HG03460 (cell line): ENCODE data around the gene E4F1.
"Not testable (repeated sequence)": the region's sequence is repeated elsewhere in the genome, so short reads cannot be mapped to it uniquely, and the experiment has no call there.

ENCODE experiments used
- ATAC-seq: cut with Tn5 transposase; IDR thresholded peaks from one replicate; pipeline ENCODE4 v1.9.1; 2021; ENCODE audit not compliant: unreplicated experiment

E4F1 gene

DNA sequence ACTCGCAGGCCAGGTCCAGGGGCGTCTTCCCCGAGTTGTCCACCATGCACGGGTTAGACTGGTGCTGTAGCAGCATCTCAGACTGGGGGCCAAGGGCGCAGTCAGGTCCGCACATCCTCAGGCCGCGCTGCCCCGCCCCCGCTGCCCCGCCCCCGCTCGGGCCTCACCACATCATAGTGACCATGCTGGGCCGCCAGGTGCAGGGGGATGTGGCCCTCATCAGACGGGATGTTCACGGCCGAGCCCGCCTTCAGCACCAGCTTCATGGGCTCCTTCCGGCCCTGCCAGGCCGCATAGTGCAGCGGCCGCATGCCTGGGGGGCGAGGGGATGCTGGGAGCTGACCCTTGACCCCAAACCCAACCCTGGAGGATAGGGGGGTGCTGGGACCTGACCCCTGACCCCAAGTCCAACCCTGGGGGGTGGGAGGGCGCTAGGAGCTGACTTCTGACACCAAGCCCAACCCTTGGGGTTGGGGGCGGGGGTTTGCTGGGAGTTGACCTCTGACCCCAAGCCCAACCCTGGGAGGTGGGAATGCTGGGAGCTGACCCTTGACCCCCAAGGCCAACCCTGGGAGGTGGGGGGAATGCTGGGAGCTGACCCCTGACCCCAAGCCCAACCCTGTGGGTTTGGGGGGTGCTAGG lies 34.0 kb upstream of the E4F1 start:
- ATAC-seq = no peak

DNA sequence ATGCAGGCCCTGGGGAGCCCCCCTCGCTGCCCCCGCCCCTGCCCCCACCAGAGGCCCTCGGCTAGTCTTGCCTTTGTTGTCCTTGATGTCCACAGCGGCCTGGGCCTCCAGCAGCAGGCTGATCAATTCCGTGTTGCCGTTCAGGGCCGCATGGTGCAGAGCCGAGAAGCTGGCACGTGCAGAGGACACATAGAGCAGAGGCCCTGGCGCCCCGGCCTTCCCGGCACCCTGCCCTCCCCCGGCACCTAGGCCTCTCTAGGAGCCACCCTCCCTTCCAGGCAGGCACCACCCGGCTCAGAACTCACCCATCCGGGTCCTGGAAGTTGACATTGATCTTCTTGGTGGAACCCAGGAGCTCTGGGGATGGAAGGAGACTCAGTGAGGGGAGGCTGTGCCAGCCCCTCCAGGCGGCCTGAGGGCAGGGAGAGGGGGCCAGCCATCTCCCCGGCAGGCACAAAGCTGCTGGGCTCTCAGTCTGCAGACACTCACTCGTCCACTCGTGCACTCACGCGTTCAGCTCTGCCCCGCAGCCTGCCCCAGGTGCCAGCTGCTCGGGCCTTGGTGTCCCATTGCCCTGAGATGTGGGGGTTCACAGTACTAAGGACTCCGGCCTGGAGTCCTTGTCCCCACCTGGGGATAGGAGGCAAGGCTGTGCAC lies 33.3 kb upstream of the E4F1 start:
- no peak for ATAC-seq

DNA sequence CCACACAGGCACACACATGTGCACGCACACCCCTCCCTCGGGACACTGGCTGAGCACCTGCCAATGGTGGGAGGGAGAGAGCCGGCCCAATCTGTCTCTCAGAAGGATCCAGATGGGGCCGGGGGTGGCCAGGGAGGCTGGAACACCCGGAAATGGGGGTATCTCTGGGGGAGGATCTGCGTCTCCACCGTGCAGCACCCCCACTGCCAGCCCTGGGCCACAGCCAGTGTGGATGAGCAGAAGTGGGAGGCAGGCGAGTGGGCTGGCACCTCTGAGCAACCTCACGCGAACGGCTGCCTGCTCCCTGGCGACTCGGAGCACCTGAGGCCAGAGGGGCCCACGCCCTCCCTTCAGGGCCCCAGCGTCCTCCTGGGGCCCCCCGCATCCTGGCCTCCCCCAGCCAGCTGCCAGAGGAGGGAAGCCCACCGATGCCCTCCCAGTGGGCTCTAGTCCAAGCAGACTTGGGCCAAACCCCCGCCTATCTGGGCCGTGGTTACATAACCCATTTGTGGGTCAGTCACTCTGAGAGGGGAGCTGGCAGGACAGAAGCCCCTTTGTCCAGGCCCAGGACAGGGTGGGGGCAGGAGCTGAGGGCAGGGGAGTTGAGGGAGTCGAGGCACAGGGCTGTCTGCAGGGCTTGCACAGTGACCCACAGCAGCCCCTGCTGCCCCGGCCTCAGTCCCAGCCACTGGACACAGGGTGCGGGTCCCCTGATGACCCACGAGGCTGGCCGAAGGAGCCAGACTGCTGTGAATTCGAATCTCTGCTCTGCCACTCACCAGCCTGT lies 32.5 kb upstream of the E4F1 start:
- ATAC-seq = no peak

DNA sequence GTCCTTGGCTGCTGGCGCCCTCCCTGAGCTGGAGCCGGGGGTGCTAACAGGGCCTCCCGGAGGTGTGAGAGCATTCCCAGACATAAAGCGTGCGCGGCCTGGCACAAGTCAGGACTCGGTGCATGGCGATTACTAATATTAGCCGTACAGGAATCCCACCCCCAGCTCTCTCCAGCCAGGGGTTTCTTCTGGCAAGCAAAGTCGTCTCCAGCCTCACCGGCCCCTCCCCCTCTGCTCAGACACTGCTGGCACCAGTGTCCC lies 32.0 kb upstream of the E4F1 start:
- no peak for ATAC-seq

DNA sequence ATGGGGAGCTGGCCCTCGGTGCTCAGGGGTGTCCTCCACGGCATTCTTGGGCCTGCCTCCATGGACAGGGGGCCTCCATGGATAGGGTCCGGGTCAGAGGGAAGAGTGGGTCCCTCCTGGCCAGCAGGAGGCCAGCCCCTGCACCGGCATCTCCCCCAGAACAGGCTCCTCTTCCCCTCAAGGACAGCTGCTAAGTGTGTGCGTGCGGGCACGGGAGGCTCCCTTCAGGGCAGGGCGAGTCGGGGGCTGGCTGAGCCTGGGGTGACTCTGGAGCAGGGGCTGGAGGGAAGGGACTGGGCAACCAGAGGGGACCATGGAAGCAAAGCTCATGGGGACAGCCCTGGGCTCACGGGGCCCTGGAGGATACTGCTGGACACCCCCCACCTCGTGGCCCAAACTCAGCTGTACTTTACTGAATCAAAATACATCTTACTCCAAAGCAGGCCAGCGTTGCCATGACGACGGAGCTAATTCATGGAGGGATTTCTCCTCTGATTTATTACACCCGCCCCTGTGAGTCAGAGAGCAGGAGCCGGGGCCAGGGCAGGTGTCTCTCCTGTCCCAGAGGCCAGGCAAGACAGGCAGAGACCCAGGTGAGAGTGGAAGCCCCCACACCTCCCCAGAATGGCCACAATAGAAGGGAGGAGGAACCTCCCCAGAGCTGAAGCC lies 29.1 kb upstream of the E4F1 start:
- no peak for ATAC-seq

DNA sequence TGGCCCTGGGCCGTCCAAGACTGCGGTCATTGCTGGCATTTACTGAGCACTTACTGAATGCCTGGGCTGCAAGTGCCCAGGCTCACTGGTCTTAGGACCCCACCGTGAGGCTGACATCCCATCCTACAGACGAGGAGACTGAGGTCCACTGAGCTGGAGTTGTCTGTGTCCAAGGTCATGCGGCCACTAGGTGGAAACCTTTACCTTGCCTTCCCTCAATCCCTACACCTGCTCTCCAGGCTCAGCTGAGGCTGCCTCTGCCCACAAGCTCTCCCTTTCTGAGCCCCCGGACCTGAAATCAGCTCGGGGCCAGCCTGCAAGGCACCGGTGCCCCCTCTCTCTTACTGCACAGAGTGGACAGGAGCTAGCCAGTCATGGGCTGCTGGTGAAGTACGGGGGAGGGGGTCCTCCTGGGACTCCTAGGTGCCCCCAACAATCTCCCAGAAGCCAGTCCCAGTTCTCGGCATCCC lies 28.5 kb upstream of the E4F1 start:
- no peak for ATAC-seq

DNA sequence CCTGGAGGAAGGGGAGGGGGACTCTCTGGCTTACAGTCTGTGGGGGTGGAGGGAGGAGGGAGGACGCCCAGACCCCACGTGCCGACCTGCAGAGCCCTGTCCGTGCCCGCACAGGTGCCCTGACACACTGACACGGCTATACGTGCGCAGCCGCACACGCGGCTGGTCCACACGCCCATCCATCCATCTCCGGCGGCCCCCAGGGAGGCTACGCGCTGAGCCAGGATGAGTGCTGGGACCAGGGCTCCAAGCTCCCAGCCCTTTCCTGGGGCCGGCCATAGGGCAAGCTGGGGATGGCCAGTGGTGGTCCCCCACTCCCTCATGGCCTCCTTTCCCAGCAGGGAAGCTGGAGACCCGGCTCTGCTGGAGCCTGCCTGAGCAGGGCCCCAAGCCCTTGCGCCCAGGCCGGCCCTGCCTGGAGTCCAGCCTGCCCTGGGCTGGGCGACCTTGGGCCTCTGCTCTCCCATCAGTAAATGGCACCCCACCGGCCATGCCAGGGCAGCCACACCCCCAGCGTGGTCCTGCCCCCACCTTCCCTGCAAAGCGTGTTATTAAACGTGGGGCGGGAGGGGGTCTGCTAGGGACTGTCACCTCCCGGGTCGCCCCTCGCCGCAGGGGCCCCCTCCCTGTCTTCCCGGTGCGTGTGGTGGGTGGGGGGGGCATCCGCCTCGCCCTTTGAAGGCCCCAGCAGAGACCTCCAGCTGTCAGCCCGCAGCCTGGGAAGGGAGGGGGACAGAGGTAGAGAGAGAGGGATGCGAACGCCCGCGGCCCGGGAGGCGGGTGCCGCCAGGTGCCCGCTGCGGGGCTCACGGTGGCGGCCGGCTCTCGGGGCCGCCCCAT lies 27.8 kb upstream of the E4F1 start:
- no peak for ATAC-seq

DNA sequence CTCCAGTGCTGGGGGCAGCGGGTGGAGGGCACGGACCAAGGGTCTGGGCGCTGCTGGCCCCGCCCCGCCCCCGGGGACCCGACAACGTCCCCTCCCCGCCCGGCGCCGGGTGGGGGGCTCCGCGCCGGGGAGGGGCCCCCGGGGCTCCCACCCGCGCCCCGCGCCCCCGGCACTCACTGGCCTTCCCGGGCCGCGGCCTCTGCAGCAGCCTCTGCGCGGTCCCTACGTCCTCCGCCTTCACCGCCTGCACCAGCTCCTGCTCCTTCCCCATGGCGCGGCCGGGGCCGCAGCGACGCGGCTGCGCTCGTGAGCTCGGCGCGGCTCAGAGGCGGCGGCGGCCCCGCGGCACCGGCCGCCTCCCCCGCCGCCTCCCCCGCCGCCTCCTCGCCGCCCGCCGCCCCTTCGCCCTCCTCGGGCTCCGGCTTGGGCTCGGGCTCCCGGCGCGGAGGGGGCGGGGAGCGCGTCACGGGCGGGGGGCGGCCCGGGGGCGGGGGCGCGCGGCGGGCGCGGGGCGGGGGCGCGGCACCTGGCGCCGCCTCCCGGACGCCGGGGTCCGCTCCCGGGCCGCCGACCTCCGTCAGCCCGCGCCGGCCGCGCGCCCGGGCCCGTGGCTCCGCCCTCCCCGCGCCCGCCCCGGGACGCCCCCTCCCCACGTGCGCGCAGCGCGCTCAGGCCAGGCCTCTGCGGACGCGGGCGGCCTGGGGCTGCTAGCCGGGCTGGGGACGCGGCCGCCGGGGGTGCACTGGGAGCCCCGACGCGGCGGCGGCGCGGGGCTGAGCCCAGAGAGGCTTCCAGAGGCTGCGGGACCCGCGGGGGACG lies 27.0 kb upstream of the E4F1 start, which contains the start of gene CASKIN1:
CASKIN1 (minus strand) TSS at position 444 of the 819 bp plus-strand sequence; CDS start at position 271, 173 bp downstream.
- no peak for ATAC-seq

DNA sequence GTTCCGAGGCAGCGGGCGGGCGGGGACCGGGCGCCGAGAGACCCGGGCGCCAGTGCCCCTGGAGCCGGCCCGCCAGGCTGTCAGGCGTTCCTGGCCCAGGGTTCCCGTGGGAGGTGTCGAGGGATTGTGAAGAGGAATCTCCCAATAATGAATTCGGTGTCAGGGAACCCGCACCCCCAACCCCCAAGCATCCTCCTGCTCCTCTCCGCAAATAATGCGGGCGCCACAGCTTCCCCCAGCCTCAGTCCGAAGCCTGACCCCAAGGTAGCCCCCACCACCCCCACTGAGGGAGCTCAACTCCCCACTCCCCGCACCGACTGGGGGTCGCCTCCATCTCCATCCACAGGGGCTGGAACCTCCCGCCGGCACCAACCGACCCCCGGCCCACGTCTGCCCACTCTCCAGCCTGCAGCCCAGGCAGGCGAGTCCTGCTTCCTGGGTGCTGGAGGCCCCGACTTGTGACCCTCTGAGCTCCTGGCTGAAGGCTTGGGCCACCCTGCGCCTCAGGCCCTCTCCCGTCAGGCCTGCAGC lies 26.3 kb upstream of the E4F1 start:
- no peak for ATAC-seq

DNA sequence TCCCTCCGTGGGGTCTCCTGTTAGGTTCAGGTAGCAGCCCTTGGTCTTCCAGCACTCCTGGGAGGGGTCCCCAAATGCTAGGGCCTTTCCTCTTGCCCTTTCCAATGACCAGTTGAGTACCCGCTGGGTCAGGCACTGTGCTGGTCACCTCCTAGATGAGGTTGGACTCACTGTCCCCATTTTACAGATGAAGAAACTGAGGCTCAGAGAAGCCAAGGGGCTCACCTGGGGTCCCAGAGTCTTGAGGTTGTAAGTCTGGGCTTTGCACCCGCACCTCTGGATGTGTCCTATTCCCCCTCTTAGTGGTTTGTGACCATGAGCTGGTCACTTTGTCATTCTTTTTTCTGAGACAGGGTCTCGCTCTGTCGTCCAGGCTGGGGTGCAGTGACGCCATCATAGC lies 25.6 kb upstream of the E4F1 start:
- ATAC-seq = no peak

DNA sequence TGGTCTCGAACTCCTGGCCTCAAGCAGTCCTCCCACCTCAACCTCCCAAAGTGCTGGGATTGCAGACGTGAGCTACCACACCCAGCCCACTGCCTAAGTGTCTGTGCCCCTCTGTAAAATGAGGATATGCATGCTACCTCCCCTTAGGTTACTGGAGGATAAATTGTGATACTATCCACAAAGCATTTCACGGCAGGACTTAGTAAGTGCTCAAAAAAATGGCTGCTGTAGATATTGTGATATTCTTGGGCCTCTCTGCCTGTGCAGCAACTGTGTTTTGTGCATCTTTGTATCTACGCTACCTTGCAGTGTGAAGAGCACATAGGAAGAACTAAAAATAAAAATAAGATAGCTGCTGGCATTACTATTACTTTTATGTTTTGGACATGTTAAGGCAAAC lies 25.1 kb upstream of the E4F1 start:
- no peak for ATAC-seq

DNA sequence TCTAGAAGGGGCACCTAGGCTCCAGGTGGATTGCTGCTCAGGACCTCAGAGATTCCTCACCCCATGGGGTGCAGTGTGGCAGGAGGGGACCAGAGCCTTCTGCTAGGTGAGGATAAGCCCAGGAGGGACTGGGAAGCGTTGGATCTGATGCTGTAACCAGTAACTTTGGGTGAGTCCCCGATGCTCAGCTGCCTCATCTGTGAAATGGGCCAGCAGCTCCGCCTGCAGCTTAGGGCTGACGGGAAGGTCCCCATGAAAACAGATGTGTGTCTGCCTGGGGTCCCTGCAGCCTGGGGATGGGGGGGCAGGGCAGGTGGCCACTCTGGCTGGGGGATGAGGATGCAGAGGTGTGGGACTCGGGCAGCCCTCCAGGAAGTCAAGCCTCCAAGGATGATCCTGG lies 24.3 kb upstream of the E4F1 start:
- no peak for ATAC-seq

DNA sequence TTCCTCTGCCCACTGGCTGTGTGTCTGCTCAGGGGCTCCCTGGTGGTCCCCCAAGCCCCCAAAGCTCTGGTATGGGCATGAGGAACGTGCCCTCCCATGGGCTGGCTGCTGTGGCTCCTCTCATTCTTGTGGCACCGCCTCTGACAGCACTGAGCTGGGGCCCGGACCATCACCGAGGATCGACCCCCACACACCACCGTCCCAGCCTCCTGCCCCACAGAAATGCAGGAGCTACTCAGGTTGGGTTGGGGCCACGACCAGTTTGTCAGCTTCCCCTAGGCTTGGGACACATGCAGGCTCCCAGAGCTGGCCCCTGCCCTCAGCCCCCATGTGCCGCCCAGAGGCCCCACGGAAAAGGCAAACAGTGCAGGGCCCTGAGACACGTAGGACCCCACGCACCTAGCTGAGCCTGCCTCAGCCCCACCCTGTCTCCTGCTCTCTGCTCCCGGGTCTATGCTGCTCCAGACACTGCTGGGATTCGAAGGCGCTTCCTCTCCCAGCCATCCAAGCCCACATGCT lies 23.7 kb upstream of the E4F1 start:
- ATAC-seq = no peak

DNA sequence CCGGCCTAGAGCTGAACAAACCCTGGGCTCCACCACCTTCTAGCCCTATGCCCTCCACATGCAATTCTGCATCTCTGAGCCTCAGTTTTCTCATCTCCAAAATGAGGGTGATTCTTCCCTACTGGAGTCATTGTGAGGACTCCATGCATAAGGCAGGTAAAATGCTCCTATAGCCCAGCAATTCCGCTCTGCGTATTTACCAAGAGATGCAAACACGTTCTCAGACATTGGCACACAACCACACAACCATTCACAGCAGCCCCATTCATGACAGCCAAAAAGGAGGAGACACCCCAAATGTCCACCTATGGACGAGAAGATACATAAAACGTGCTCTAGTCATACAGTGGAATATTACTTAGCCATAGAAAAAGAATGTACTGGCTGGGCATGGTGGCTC lies 23.1 kb upstream of the E4F1 start:
- ATAC-seq = no peak

DNA sequence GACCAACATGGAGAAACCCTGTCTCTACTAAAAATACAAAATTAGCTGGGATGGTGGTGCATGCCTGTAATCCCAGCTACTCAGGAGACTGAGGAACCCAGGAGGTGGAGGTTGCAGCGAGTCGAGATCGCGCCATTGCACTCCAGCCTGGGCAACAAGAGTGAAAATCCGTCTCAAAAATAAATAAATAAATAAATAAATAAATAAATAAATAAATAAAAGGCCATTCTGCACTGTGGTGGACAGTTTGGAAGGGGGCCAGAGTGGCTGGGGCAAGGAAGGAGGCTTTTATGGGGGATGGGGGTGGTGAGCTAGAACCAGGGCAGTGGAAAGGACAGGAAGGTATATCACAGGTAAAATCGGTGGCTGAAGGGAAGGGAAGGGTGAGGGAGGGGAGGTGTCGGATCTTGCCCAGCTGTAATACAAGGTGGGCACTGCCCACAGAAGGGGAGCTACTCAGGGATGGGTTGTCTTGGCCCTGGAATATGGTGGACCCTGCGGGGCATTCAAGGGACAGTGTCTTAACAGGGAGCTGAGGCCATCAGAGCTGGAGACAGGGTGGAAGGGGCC lies 20.2 kb upstream of the E4F1 start:
- ATAC-seq = not testable (repeated sequence)

DNA sequence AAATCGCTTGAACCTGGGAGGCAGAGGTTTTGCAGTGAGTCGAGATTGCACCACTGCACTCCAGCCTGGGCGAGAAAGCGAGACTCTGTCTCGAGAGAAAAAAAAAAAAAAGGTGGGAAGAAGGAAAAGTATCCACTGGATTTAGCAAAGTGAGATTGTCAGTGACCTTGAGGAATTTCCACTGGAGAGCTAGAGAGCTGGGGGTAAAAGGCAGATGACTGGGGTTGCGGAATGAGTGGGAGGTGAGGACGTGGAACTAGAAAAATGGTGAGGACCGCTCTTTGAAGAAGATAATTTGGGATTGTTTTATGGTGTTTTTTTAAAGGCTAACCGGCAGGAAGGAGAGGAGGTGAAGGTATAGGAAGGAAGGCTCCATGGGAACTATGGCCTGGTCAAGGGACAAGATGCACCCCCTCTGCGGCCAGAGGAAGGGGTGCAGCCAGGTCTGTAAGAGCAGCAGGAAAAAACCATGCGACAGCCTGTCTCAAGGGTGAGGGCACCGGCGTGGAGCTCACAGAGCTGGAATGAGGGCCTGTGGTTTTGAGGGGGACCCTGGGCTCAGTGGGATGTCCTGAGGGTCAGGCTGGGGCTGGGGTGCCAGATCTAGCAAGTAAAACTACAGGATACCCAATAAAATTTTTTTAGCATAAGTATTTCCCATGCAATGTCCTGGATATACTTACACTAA lies 18.8 kb upstream of the E4F1 start:
- ATAC-seq = no peak

DNA sequence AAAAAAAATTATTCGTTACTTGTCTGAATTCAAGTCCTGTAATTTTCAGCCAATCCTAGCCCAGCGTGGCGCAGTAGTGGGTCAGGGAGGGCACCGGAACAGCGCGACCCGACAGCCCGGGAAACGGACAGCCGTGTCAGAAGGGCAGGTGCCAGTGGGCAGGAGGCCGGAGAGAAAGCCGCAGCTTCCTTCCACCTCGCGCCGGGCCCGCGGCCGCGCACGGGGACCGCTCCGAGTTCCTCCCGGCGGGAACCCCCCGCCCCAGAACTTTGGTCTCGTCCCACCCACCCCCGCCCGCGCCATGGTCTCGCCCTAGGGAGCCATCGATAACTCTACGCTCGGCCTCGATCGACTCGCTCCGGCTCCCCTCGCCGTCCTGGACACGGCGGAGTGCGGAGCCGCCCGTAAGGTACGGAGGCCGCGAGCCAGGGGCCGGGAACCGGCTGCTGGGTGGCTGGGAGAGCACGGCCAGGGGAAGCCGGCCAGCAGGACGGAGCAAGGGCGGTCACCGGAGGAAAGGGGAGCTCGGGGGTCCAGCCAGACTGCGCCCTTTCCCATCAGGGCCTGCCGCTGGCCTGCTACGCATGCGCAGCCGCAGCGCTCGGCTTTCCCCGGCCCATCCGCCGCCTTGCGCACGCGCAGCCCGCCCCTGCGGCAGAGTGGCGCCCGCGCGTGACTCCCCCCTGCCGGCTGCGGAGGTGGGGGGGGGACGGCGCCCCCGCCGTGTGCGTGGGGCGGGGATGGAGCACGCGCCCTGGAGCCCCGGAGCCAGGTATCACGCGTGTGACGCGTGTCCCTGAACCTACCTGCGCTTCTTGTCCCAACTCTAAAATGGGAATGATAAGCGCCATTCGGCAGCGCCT lies 18.1 kb upstream of the E4F1 start, which contains the start of gene MLST8:
MLST8 (plus strand) TSS at position 351 of the 863 bp plus-strand sequence. CDS start 632 bp downstream, outside the sequence.
- ATAC-seq = peak; percentile 60

DNA sequence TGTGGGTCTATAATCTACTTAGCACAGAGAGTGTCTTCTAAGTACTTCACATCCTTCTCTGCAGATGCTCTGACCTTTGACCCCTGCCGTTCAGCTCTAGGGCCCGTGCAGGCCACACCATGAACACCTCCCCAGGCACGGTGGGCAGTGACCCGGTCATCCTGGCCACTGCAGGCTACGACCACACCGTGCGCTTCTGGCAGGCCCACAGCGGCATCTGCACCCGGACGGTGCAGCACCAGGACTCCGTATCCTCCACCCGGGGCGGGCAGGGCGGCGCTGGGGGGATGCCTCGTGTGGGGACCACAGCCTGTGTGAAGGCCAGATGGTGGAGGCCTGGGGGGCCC lies 17.5 kb upstream of the E4F1 start:
- peak; percentile 10 for ATAC-seq
